Measurements from ENCODE around the gene GABPB2. TPM values are rescaled to one million over a fixed set of nuclear protein-coding genes. Genes with fewer than 3 reads are reported as not detected.

GABPB2 gene
- total and polyA plus RNA-seq, 2 experiments from 2014 or later, result 0.98 to 12.9 TPM

- Histone ChIP-seq H3K9me2 (replicated peaks; ENCODE audit: insufficient read depth) (no peaks in the 10 kb centered on the region), H2AFZ (peak overlapping the region; percentile 52), H4K20me1 (ENCODE audit: insufficient read depth, poor library complexity, severe bottlenecking) (no peaks in the 10 kb centered on the region), H3K4me3 (peak overlapping the region; percentile 22), H3K36me3 (replicated peaks; ENCODE audit: insufficient read depth, low read depth) (no peaks in the 10 kb centered on the region), H3K9me3 (ENCODE audit: low read depth) (no peaks in the 10 kb centered on the region), H3K4me1 (ENCODE audit: insufficient read depth) (peaks cover 14% of the 10 kb centered on the region), H3K27ac (no peak overlapping the region), H3K27me3 (peaks cover 17% of the 10 kb centered on the region), H3K79me2 (no peaks in the 10 kb centered on the region), H3K4me2 (peak overlapping the region; percentile 90)
- WGBS (ENCODE audit: low lambda C conversion rate, missing lambda C conversion rate), result 14% methylated on average over 45 of the region's 45 CpGs
- DNase-seq (ENCODE audit: low spot score), result peak; percentile 90
- TF ChIP-seq CTCF (IDR thresholded peaks at IDR 0.05; ENCODE audit: poor library complexity) (no peak), EZH2phosphoT487 (IDR thresholded peaks at IDR 0.05; ENCODE audit: low read depth, severe bottlenecking, unreplicated experiment) (no peak), EZH2 (IDR thresholded peaks at IDR 0.05; ENCODE audit: borderline replicate concordance) (no peak)
Measured at GRCh38 chr1:151130987-151131586, 60.5 kb downstream of the GABPB2 start.

GRCh38 chr1:151131701-151132334 is 61.3 kb downstream of the GABPB2 start:
- no peak for TF ChIP-seq EZH2 (IDR thresholded peaks at IDR 0.05; ENCODE audit: borderline replicate concordance)
- no peak for TF ChIP-seq CTCF (IDR thresholded peaks at IDR 0.05; ENCODE audit: poor library complexity)
- TF ChIP-seq EZH2phosphoT487 (IDR thresholded peaks at IDR 0.05; ENCODE audit: low read depth, severe bottlenecking, unreplicated experiment), result no peak
- Histone ChIP-seq H3K27me3 (peaks cover 17% of the 10 kb centered on the region), H3K79me2 (no peaks in the 10 kb centered on the region), H3K4me2 (peak overlapping the region; percentile 90), H3K9me3 (ENCODE audit: low read depth) (no peaks in the 10 kb centered on the region), H3K4me1 (ENCODE audit: insufficient read depth) (peaks cover 14% of the 10 kb centered on the region), H2AFZ (peak overlapping the region; percentile 52), H4K20me1 (ENCODE audit: insufficient read depth, poor library complexity, severe bottlenecking) (no peaks in the 10 kb centered on the region), H3K9me2 (replicated peaks; ENCODE audit: insufficient read depth) (no peaks in the 10 kb centered on the region), H3K36me3 (replicated peaks; ENCODE audit: insufficient read depth, low read depth) (no peaks in the 10 kb centered on the region), H3K27ac (no peak overlapping the region), H3K4me3 (peak overlapping the region; percentile 22)
- 17% methylated on average over 26 of the region's 39 CpGs for WGBS (ENCODE audit: low lambda C conversion rate, missing lambda C conversion rate)
- peak; percentile 42 for DNase-seq (ENCODE audit: low spot score)

- Histone ChIP-seq H3K9me2 (replicated peaks; ENCODE audit: insufficient read depth) (no peaks in the 10 kb centered on the region), H3K4me2 (peak overlapping the region; percentile 90), H3K27ac (no peak overlapping the region), H3K27me3 (peaks cover 17% of the 10 kb centered on the region), H3K4me3 (no peak overlapping the region), H3K4me1 (ENCODE audit: insufficient read depth) (peaks cover 14% of the 10 kb centered on the region), H4K20me1 (ENCODE audit: insufficient read depth, poor library complexity, severe bottlenecking) (no peaks in the 10 kb centered on the region), H3K36me3 (replicated peaks; ENCODE audit: insufficient read depth, low read depth) (no peaks in the 10 kb centered on the region), H3K79me2 (no peaks in the 10 kb centered on the region), H3K9me3 (ENCODE audit: low read depth) (no peaks in the 10 kb centered on the region), H2AFZ (peak overlapping the region; percentile 52)
- WGBS (ENCODE audit: low lambda C conversion rate, missing lambda C conversion rate), result 40% methylated on average over 34 of the region's 74 CpGs
- TF ChIP-seq EZH2 (IDR thresholded peaks at IDR 0.05; ENCODE audit: borderline replicate concordance), result no peak
- no peak for DNase-seq (ENCODE audit: low spot score)
Measured at GRCh38 chr1:151132335-151133017, 61.9 kb downstream of the GABPB2 start.

Data from hepatocyte (in vitro differentiated cells).